ENCODE results near the gene UBAC2.

UBAC2 gene

DNA sequence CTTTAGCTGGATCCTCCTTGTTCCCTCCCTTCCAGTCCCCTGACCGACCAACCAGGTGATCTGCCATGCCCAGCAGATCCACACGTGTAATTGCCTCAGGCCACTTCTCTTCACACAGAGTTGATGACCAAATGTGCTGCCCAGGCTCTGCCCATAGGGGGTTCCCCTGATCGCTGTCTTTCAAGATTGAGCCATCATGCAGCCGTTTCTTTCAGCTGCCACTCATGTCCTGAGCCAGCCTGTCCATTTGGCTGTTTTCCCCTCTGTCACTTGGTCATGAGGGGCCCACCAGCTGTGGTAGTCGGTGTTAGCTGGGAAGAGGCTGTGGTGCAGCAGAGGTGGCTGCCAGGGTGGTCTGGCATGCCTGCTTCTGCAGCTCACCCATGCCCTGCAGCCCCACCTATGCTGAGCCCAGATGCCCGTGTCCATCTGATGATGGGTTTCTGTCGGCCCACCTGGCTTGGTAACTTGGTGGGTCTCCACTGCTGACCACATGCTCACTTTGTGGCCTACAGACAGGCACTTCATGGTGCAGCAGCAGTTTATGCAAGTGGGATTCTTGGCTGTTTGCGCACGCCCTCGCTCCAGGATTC lies 142.2 kb downstream of the UBAC2 start:
- no peak for ATAC-seq
- TF ChIP-seq ISL1 (CRISPR knock-in tag; IDR thresholded peaks at IDR 0.05) = no peak

DNA sequence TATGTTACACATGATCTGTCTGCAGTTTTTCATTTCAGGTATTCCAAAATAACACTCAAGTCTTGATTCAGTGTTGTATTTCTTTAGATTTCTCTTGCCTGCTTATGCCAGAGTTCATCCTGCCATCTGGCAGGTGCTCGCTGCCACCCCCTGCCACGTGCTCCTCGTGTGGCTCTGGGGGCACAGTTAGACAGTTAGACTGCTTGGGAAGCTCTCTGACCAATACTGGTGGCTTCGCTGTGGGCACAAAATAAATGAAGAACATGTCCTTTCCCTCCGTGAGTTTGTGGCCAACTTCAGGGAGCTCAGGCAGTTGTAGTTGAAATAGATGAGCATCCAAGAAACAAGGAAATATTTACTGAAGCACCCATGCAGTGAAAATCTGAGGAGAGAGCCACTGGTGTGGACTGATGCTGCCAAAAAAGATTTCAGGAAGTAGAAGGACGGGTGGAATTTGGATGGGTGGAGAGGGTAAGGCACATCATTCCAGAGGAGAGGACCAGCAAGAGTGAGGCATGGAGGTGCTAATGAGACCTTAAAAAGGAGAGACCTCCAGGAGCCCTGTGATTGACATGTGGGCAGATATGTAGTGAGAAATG lies 144.1 kb downstream of the UBAC2 start:
- ATAC-seq = no peak
- TF ChIP-seq SNAI2 (CRISPR knock-in tag; IDR thresholded peaks at IDR 0.05) (no peak), ZFP3 (CRISPR knock-in tag; IDR thresholded peaks at IDR 0.05) (no peak), ZNF70 (CRISPR knock-in tag; IDR thresholded peaks at IDR 0.05) (no peak), ARNTL (CRISPR knock-in tag; IDR thresholded peaks at IDR 0.05; ENCODE audit: borderline replicate concordance, low read depth) (no peak), OSR1 (CRISPR knock-in tag; IDR thresholded peaks at IDR 0.05) (no peak), BACH2 (CRISPR knock-in tag; IDR thresholded peaks at IDR 0.05; ENCODE audit: borderline replicate concordance) (no peak), ISL1 (CRISPR knock-in tag; IDR thresholded peaks at IDR 0.05) (no peak), TCF4 (CRISPR knock-in tag; IDR thresholded peaks at IDR 0.05; ENCODE audit: borderline replicate concordance) (no peak), CSDC2 (CRISPR knock-in tag; IDR thresholded peaks at IDR 0.05) (no peak), ZFP30 (CRISPR knock-in tag; IDR thresholded peaks at IDR 0.05) (no peak), TOX (CRISPR knock-in tag; IDR thresholded peaks at IDR 0.05; ENCODE audit: borderline replicate concordance) (no peak), ZC3H10 (CRISPR knock-in tag; IDR thresholded peaks at IDR 0.05) (no peak), ZNF565 (CRISPR knock-in tag; conservative IDR thresholded peaks at IDR 0.05; ENCODE audit: low read depth) (no peak)
- TF ChIP-seq, protein P1, sequence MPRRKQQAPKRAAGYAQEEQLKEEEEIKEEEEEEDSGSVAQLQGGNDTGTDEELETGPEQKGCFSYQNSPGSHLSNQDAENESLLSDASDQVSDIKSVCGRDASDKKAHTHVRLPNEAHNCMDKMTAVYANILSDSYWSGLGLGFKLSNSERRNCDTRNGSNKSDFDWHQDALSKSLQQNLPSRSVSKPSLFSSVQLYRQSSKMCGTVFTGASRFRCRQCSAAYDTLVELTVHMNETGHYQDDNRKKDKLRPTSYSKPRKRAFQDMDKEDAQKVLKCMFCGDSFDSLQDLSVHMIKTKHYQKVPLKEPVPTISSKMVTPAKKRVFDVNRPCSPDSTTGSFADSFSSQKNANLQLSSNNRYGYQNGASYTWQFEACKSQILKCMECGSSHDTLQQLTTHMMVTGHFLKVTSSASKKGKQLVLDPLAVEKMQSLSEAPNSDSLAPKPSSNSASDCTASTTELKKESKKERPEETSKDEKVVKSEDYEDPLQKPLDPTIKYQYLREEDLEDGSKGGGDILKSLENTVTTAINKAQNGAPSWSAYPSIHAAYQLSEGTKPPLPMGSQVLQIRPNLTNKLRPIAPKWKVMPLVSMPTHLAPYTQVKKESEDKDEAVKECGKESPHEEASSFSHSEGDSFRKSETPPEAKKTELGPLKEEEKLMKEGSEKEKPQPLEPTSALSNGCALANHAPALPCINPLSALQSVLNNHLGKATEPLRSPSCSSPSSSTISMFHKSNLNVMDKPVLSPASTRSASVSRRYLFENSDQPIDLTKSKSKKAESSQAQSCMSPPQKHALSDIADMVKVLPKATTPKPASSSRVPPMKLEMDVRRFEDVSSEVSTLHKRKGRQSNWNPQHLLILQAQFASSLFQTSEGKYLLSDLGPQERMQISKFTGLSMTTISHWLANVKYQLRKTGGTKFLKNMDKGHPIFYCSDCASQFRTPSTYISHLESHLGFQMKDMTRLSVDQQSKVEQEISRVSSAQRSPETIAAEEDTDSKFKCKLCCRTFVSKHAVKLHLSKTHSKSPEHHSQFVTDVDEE (CRISPR knock-in tag; IDR thresholded peaks at IDR 0.05) = no peak
- TF ChIP-seq, protein P2, sequence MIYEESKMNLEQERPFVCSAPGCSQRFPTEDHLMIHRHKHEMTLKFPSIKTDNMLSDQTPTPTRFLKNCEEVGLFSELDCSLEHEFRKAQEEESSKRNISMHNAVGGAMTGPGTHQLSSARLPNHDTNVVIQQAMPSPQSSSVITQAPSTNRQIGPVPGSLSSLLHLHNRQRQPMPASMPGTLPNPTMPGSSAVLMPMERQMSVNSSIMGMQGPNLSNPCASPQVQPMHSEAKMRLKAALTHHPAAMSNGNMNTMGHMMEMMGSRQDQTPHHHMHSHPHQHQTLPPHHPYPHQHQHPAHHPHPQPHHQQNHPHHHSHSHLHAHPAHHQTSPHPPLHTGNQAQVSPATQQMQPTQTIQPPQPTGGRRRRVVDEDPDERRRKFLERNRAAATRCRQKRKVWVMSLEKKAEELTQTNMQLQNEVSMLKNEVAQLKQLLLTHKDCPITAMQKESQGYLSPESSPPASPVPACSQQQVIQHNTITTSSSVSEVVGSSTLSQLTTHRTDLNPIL (CRISPR knock-in tag; IDR thresholded peaks at IDR 0.05; ENCODE audit: low read depth) = no peak
- TF ChIP-seq, protein P3, sequence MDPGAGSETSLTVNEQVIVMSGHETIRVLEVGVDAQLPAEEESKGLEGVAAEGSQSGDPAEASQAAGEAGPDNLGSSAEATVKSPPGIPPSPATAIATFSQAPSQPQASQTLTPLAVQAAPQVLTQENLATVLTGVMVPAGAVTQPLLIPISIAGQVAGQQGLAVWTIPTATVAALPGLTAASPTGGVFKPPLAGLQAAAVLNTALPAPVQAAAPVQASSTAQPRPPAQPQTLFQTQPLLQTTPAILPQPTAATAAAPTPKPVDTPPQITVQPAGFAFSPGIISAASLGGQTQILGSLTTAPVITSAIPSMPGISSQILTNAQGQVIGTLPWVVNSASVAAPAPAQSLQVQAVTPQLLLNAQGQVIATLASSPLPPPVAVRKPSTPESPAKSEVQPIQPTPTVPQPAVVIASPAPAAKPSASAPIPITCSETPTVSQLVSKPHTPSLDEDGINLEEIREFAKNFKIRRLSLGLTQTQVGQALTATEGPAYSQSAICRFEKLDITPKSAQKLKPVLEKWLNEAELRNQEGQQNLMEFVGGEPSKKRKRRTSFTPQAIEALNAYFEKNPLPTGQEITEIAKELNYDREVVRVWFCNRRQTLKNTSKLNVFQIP (CRISPR knock-in tag; IDR thresholded peaks at IDR 0.05; ENCODE audit: borderline replicate concordance, low read depth) = no peak

DNA sequence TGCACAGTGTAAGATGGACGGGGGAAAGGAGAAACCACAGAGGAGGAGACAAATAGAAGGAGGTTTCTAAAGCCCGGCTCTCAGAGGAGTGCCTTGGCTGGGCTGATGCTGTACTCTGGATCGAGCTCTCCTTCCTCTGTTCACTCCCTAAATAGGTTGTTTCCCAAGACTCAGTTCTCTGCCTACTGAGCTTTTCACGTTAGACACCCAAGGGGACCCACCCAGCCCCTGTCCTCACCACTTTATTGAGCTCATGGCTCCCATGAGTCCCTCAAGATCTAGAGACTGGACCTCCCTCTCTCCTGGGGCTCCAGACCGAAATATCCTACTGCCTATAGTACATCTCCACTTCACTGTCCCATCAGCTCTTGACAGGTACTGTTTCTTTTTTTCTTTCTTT lies 144.7 kb downstream of the UBAC2 start:
- no peak for ATAC-seq
- TF ChIP-seq TOX (CRISPR knock-in tag; IDR thresholded peaks at IDR 0.05; ENCODE audit: borderline replicate concordance) = no peak
- no peak for TF ChIP-seq ZFP3 (CRISPR knock-in tag; IDR thresholded peaks at IDR 0.05)
- TF ChIP-seq ESRRG (CRISPR knock-in tag; IDR thresholded peaks at IDR 0.05) = no peak
- TF ChIP-seq ZNF70 (CRISPR knock-in tag; IDR thresholded peaks at IDR 0.05) = no peak
- TF ChIP-seq, protein P3 (CRISPR knock-in tag; IDR thresholded peaks at IDR 0.05; ENCODE audit: borderline replicate concordance, low read depth) = no peak
- TF ChIP-seq, protein P2 (CRISPR knock-in tag; IDR thresholded peaks at IDR 0.05; ENCODE audit: low read depth) = no peak
- TF ChIP-seq SNAI2 (CRISPR knock-in tag; IDR thresholded peaks at IDR 0.05) = no peak
- TF ChIP-seq BACH2 (CRISPR knock-in tag; IDR thresholded peaks at IDR 0.05; ENCODE audit: borderline replicate concordance) = no peak
- TF ChIP-seq, protein P4, sequence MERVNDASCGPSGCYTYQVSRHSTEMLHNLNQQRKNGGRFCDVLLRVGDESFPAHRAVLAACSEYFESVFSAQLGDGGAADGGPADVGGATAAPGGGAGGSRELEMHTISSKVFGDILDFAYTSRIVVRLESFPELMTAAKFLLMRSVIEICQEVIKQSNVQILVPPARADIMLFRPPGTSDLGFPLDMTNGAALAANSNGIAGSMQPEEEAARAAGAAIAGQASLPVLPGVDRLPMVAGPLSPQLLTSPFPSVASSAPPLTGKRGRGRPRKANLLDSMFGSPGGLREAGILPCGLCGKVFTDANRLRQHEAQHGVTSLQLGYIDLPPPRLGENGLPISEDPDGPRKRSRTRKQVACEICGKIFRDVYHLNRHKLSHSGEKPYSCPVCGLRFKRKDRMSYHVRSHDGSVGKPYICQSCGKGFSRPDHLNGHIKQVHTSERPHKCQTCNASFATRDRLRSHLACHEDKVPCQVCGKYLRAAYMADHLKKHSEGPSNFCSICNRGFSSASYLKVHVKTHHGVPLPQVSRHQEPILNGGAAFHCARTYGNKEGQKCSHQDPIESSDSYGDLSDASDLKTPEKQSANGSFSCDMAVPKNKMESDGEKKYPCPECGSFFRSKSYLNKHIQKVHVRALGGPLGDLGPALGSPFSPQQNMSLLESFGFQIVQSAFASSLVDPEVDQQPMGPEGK (CRISPR knock-in tag; IDR thresholded peaks at IDR 0.05; ENCODE audit: borderline replicate concordance) = no peak
- no peak for TF ChIP-seq TCF4 (CRISPR knock-in tag; IDR thresholded peaks at IDR 0.05; ENCODE audit: borderline replicate concordance)
- TF ChIP-seq PPARA (CRISPR knock-in tag; IDR thresholded peaks at IDR 0.05; ENCODE audit: borderline replicate concordance) = no peak
- no peak for TF ChIP-seq GLIS3 (CRISPR knock-in tag; IDR thresholded peaks at IDR 0.05)
- TF ChIP-seq ZC3H10 (CRISPR knock-in tag; IDR thresholded peaks at IDR 0.05) = no peak
